ENCODE results near the gene GNAQ. TPM values are rescaled to one million over a fixed set of nuclear protein-coding genes. Genes with fewer than 3 reads are reported as not detected.
"Not testable (repeated sequence)": the region's sequence is repeated elsewhere in the genome, so short reads cannot be mapped to it uniquely, and the experiment has no call there.

Gene GNAQ
- total and polyA plus RNA-seq, 2 donors (not counting 1 experiment from before 2014, with no cell fraction given) = 30.4 to 74.3 TPM

DNA sequence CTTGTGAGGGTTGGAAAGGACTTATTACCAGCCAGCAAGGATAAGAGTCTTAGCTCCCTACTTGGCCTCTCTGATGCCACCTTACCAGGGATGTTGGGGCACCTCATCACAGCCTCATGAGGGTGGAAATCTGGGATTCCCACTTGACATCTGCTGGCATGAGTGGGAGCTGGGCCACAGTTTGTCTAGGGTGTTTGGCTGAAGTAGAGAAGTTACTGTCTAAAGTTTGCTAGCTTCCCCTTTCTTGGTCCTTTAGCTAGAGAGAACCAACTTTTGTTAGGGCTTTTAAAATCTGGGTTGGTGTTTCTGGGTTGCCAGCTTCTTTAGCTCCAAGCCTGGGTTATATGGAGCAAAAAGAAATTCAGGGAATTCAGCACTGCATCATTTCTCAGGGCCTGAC, 326.0 kb downstream of the GNAQ start:
- TF ChIP-seq, protein P1, sequence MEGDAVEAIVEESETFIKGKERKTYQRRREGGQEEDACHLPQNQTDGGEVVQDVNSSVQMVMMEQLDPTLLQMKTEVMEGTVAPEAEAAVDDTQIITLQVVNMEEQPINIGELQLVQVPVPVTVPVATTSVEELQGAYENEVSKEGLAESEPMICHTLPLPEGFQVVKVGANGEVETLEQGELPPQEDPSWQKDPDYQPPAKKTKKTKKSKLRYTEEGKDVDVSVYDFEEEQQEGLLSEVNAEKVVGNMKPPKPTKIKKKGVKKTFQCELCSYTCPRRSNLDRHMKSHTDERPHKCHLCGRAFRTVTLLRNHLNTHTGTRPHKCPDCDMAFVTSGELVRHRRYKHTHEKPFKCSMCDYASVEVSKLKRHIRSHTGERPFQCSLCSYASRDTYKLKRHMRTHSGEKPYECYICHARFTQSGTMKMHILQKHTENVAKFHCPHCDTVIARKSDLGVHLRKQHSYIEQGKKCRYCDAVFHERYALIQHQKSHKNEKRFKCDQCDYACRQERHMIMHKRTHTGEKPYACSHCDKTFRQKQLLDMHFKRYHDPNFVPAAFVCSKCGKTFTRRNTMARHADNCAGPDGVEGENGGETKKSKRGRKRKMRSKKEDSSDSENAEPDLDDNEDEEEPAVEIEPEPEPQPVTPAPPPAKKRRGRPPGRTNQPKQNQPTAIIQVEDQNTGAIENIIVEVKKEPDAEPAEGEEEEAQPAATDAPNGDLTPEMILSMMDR (conservative IDR thresholded peaks at IDR 0.05 in 1 of 2, IDR thresholded peaks at IDR 0.05 in 1 of 2; ENCODE audit: low read depth in 1 of 2, low read length in 2 of 2) = no peak
- TF ChIP-seq EZH2 (IDR thresholded peaks at IDR 0.05; ENCODE audit: low read length, missing control alignments) = no peak
- H3K27me3 ChIP-seq (ENCODE audit: control insufficient read depth, insufficient read depth, low read length) = no peaks in the 10 kb centered on the region
- H3K36me3 ChIP-seq (ENCODE audit: control insufficient read depth, insufficient read depth, low read length) = no peaks in the 10 kb centered on the region
- no peak overlapping the region for H3K27ac ChIP-seq (ENCODE audit: insufficient read depth, low read length)
- H3K9me3 ChIP-seq (ENCODE audit: control insufficient read depth, insufficient read depth, low read depth, low read length) = no peaks in the 10 kb centered on the region
- H4K20me1 ChIP-seq (ENCODE audit: control insufficient read depth, extremely low read depth, insufficient read depth, low read length) = no peaks in the 10 kb centered on the region
- H3K79me2 ChIP-seq (ENCODE audit: control insufficient read depth, insufficient read depth, low read length) = no peaks in the 10 kb centered on the region
- no peak for DNase-seq (ENCODE audit: low read depth in 2 of 2)
- no peak overlapping the region for H2AFZ ChIP-seq (ENCODE audit: low read length)
- no peak overlapping the region for H3K9ac ChIP-seq (ENCODE audit: insufficient read depth, low read length)
- no peak overlapping the region for H3K4me2 ChIP-seq (ENCODE audit: extremely low read depth, insufficient read depth, low read length)
- H3K4me1 ChIP-seq (ENCODE audit: control insufficient read depth, extremely low read depth, insufficient read depth, low read length) = peaks cover 7% of the 10 kb centered on the region
- no peak overlapping the region for H3K4me3 ChIP-seq (replicated peaks in 1 of 4; ENCODE audit: control extremely low read depth in 1 of 4, insufficient read depth in 1 of 4, low read depth in 3 of 4, low read length in 4 of 4)

DNA sequence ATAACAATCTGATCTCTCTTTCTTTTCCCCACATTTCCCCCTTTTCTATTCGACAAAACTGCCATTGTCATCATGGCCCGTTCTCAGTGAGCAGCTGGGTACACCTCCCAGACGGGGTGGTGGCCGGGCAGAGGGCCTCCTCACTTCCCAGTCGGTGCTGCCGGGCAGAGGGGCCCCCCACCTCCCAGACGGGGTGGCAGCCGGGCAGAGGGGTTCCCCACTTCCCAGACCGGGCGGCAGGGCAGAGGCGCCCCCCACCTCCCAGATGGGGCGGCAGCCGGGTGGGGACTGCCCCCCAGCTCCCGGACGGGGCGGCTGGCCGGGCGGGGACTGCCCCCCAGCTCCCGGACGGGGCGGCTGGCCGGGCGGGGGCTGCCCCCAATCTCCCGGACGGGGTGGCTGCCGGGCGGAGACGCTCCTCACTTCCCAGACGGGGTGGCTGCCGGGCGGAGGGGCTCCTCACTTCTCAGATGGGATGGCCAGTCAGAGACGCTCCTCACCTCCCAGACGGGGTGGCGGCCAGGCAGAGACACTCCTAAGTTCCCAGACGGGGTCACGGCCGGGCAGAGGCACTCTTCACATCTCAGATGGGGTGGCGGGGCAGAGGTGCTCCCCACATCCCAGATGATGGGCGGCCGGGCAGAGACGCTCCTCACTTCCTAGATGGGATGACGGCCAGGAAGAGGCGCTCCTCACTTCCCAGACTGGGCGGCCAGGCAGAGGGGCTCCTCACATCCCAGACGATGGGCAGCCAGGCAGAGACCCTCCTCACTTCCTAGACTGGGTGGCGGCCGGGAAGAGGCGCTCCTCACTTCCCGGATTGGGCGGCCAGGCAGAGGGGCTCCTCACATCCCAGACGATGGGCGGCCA, 328.9 kb downstream of the GNAQ start:
- H3K27ac ChIP-seq (ENCODE audit: insufficient read depth, low read length); H3K9me3 ChIP-seq (ENCODE audit: control insufficient read depth, insufficient read depth, low read depth, low read length); H3K9ac ChIP-seq (ENCODE audit: insufficient read depth, low read length); DNase-seq (ENCODE audit: low read depth in 2 of 2); H3K4me1 ChIP-seq (ENCODE audit: control insufficient read depth, extremely low read depth, insufficient read depth, low read length); H4K20me1 ChIP-seq (ENCODE audit: control insufficient read depth, extremely low read depth, insufficient read depth, low read length); H3K27me3 ChIP-seq (ENCODE audit: control insufficient read depth, insufficient read depth, low read length); H3K4me3 ChIP-seq (replicated peaks in 1 of 4; ENCODE audit: control extremely low read depth in 1 of 4, insufficient read depth in 1 of 4, low read depth in 3 of 4, low read length in 4 of 4); H3K4me2 ChIP-seq (ENCODE audit: extremely low read depth, insufficient read depth, low read length); H3K36me3 ChIP-seq (ENCODE audit: control insufficient read depth, insufficient read depth, low read length); H3K79me2 ChIP-seq (ENCODE audit: control insufficient read depth, insufficient read depth, low read length); H2AFZ ChIP-seq (ENCODE audit: low read length): not testable (repeated sequence)

DNA sequence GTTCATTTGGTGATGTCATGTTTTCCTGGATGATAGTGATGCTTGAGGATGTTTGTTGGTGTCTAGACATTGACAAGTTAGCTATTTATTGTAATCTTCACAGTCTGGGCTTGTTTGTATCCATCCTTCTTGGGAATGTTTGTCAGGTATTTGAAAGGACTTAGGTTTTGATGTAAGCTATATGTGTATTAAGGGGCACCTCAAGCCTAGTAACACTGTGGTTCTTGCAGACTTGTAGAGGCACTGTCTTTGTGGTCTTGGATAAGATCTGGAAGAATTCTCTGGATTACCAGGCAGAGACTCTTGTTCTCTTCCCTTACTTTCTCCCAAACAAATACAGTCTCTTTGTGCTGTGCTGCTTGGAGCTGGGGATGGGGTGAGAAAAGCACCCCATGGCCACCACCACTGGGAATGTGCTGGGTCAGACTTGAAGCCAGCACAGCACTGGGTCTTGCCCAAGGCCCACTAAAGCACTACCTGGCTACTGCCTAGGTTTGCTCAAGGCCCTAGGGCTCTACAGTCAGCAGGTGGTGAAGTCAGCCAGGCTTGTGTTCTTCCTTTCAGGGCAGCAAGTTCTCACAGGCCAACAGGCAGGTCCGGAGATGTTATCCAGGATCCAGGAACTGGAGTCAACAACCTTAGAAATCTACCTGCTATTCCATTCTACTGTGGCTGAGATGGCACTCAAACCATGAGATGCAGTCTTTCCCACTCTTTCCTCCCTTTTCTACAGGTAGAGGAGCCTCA, 334.2 kb downstream of the GNAQ start:
- Histone ChIP-seq H4K20me1 (ENCODE audit: control insufficient read depth, extremely low read depth, insufficient read depth, low read length) (no peaks in the 10 kb centered on the region), H3K27me3 (ENCODE audit: control insufficient read depth, insufficient read depth, low read length) (no peaks in the 10 kb centered on the region), H3K36me3 (ENCODE audit: control insufficient read depth, insufficient read depth, low read length) (no peaks in the 10 kb centered on the region), H3K4me1 (ENCODE audit: control insufficient read depth, extremely low read depth, insufficient read depth, low read length) (no peaks in the 10 kb centered on the region), H3K4me3 (replicated peaks in 1 of 4; ENCODE audit: control extremely low read depth in 1 of 4, insufficient read depth in 1 of 4, low read depth in 3 of 4, low read length in 4 of 4) (no peak overlapping the region), H3K9me3 (ENCODE audit: control insufficient read depth, insufficient read depth, low read depth, low read length) (no peaks in the 10 kb centered on the region), H2AFZ (ENCODE audit: low read length) (no peak overlapping the region), H3K9ac (ENCODE audit: insufficient read depth, low read length) (no peak overlapping the region), H3K27ac (ENCODE audit: insufficient read depth, low read length) (no peak overlapping the region), H3K79me2 (ENCODE audit: control insufficient read depth, insufficient read depth, low read length) (no peaks in the 10 kb centered on the region), H3K4me2 (ENCODE audit: extremely low read depth, insufficient read depth, low read length) (no peak overlapping the region)
- TF ChIP-seq, protein P1 (conservative IDR thresholded peaks at IDR 0.05 in 1 of 2, IDR thresholded peaks at IDR 0.05 in 1 of 2; ENCODE audit: low read depth in 1 of 2, low read length in 2 of 2) = no peak
- no peak for TF ChIP-seq EZH2 (IDR thresholded peaks at IDR 0.05; ENCODE audit: low read length, missing control alignments)
- no peak for DNase-seq (ENCODE audit: low read depth in 2 of 2)

DNA sequence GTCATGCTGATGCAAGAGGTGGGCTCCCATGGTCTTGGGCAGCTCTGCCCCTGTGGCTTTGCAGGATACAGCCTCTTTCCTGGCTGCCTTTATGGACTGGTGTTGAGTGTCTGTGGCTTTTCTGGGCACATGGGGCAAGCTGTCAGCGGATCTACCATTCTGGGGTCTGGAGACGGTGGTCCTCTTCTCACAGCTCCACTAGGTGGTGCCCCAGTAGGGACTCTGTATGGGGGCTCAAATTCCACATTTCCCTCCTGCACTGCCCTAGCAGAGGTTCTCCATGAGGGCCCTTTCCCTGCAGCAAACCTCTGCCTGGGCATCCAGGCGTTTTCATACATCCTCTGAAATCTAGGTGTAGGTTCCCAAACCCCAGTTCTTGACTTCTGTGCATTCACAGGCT, 340.9 kb downstream of the GNAQ start:
- not testable (repeated sequence) for H3K9ac ChIP-seq (ENCODE audit: insufficient read depth, low read length); H3K27ac ChIP-seq (ENCODE audit: insufficient read depth, low read length); H3K4me1 ChIP-seq (ENCODE audit: control insufficient read depth, extremely low read depth, insufficient read depth, low read length); DNase-seq (ENCODE audit: low read depth in 2 of 2); H3K36me3 ChIP-seq (ENCODE audit: control insufficient read depth, insufficient read depth, low read length); H3K4me3 ChIP-seq (replicated peaks in 1 of 4; ENCODE audit: control extremely low read depth in 1 of 4, insufficient read depth in 1 of 4, low read depth in 3 of 4, low read length in 4 of 4); H2AFZ ChIP-seq (ENCODE audit: low read length); H3K9me3 ChIP-seq (ENCODE audit: control insufficient read depth, insufficient read depth, low read depth, low read length); H4K20me1 ChIP-seq (ENCODE audit: control insufficient read depth, extremely low read depth, insufficient read depth, low read length); H3K79me2 ChIP-seq (ENCODE audit: control insufficient read depth, insufficient read depth, low read length); H3K27me3 ChIP-seq (ENCODE audit: control insufficient read depth, insufficient read depth, low read length); H3K4me2 ChIP-seq (ENCODE audit: extremely low read depth, insufficient read depth, low read length)

DNA sequence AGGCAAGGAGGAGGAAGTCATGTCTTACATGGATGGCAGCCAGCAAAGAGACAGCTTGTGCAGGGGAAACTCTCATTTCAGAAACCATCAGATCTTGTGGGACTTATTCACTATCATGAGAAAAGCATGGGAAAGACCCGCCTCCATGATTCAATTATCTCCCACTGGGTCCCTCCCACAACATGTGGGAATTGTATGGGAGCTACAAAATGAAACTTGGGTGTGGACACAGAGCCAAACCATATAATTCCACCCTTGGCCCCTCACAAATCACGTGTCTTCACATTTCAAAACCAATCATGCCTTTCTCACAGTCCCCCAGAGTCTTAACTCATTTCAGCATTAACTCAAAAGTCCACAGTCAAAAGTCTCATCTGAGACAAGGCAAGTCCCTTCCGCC, 341.5 kb downstream of the GNAQ start:
- not testable (repeated sequence) for H3K79me2 ChIP-seq (ENCODE audit: control insufficient read depth, insufficient read depth, low read length); H3K9me3 ChIP-seq (ENCODE audit: control insufficient read depth, insufficient read depth, low read depth, low read length); H2AFZ ChIP-seq (ENCODE audit: low read length); H3K4me3 ChIP-seq (replicated peaks in 1 of 4; ENCODE audit: control extremely low read depth in 1 of 4, insufficient read depth in 1 of 4, low read depth in 3 of 4, low read length in 4 of 4); DNase-seq (ENCODE audit: low read depth in 2 of 2); H3K36me3 ChIP-seq (ENCODE audit: control insufficient read depth, insufficient read depth, low read length); H3K4me1 ChIP-seq (ENCODE audit: control insufficient read depth, extremely low read depth, insufficient read depth, low read length); H3K4me2 ChIP-seq (ENCODE audit: extremely low read depth, insufficient read depth, low read length); H3K27me3 ChIP-seq (ENCODE audit: control insufficient read depth, insufficient read depth, low read length); H3K27ac ChIP-seq (ENCODE audit: insufficient read depth, low read length); H3K9ac ChIP-seq (ENCODE audit: insufficient read depth, low read length); H4K20me1 ChIP-seq (ENCODE audit: control insufficient read depth, extremely low read depth, insufficient read depth, low read length)

Data from fibroblast of lung (primary cell).